Body of pancreas (tissue), 4 donors: ENCODE measurements around the gene CHST13. TPM values are rescaled to one million over a fixed set of nuclear protein-coding genes. Genes with fewer than 3 reads are reported as not detected.

Source experiments
- ATAC-seq: fragments of 150-250 bp; one replicate; pipeline ENCODE4 v1.9.1; 2016
- DNase-seq, 4 donors: peaks; one replicate each; pipeline ENCODE4 v3.0.0-alpha.2; 2019
- H3K27ac ChIP-seq, 4 donors: fragments of 200-600 bp; sonication (generic); 1 replicate in 3 of 4; 2 replicates in 1 of 4; pipeline versions ENCODE4 v1.5.1 to v1.6.1; 2016 to 2019; ENCODE audit warnings: mild to moderate bottlenecking in 1 of 4, mixed read lengths in 1 of 4, moderate library complexity in 1 of 4
- H3K27me3 ChIP-seq, 2 donors: fragments of 200-600 bp; sonication (generic); one replicate each; pipeline ENCODE4 v1.6.0; 2016; ENCODE audit warnings: mild to moderate bottlenecking in 1 of 2
- H3K36me3 ChIP-seq, 2 donors: fragments of 200-600 bp; sonication (generic); replicated peaks in 1 of 2; 2 replicates each; pipeline ENCODE4 v1.5.1; 2016; ENCODE audit warnings: low read depth in 2 of 2; ENCODE audit not compliant: insufficient read depth in 1 of 2
- H3K4me1 ChIP-seq: fragments of 200-600 bp; sonication (generic); one replicate; pipeline ENCODE4 v1.6.0; 2016
- H3K4me3 ChIP-seq, 2 donors: fragments of 200-600 bp; sonication (generic); 1 replicate in 1 of 2; 2 replicates in 1 of 2; pipeline ENCODE4 v1.5.1; 2016 to 2019
- H3K9me3 ChIP-seq, 3 donors: fragments of 200-600 bp; sonication (generic); 1 replicate in 2 of 3; 2 replicates in 1 of 3; pipeline ENCODE4 v1.5.1; 2016
- CTCF ChIP-seq, 7 experiments: fragments of 450-650 bp in 4 of 7; fragments of 200-600 bp in 3 of 7; sonication (generic) in 3 of 7; IDR thresholded peaks; one replicate each; pipeline ENCODE4 v1.5.1; 2016 to 2019; ENCODE audit warnings: antibody characterized with exemption in 7 of 7
- POLR2A ChIP-seq, 3 donors: fragments of 450-650 bp; IDR thresholded peaks; one replicate each; pipeline ENCODE4 v1.6.1; 2016; ENCODE audit warnings: antibody characterized with exemption in 3 of 3, mild to moderate bottlenecking in 2 of 3
- WGBS, 2 donors: methylation state at CpG; one replicate each; pipeline ENCODE4 v1.1.5; 2017; 5-methylcytosine and 5-hydroxymethylcytosine counted together
- intact Hi-C: fragments of 100-400 bp; cut with DNase I; formaldehyde crosslinking; loops from one replicate; pipeline ENCODE4 v1.15.1; 2023
- total RNA-seq, 2 donors: library from RNA; depleted of rRNA; stranded (reverse); fragments of >200 nt; gene quantifications; one replicate each; pipeline ENCODE4 v1.1.0, GENCODE V29; 2016

The CHST13 gene
- total RNA-seq, 2 donors from 2014 or later = 2.3 TPM; not detected in 1

- Histone ChIP-seq H3K4me1 (no peaks in the 10 kb centered on the region), H3K9me3 (no peaks in the 10 kb centered on the region), H3K27ac (no peak overlapping the region), H3K36me3 (no peaks in the 10 kb centered on the region), H3K4me3 (no peak overlapping the region), H3K27me3 (no peaks in the 10 kb centered on the region)
- DNase-seq = no peak
- intact Hi-C loops = no loop called here
- TF ChIP-seq POLR2A (IDR thresholded peaks at IDR 0.05) = no peak
- ATAC-seq = no peak
- 68 to 78% methylated on average over 5 to 12 of the region's 12 CpGs for WGBS, 2 donors
Observed at GRCh38 chr3:126512916-126513650, 10.9 kb upstream of the CHST13 start.

- H3K9me3 ChIP-seq = no peaks in the 10 kb centered on the region
- no peak for ATAC-seq
- DNase-seq = no peak
- intact Hi-C loops = no loop called here
- H3K27ac ChIP-seq = no peak overlapping the region
- TF ChIP-seq POLR2A (IDR thresholded peaks at IDR 0.05) = no peak
- no peak for TF ChIP-seq CTCF (IDR thresholded peaks at IDR 0.05)
- no peaks in the 10 kb centered on the region for H3K4me1 ChIP-seq
- WGBS, 2 donors = 76 to 83% methylated on average over 11 of the region's 11 CpGs
- no peaks in the 10 kb centered on the region for H3K27me3 ChIP-seq
- no peak overlapping the region for H3K4me3 ChIP-seq
- H3K36me3 ChIP-seq = no peaks in the 10 kb centered on the region
Observed at GRCh38 chr3:126514161-126514560, 9.8 kb upstream of the CHST13 start.

- no peaks in the 10 kb centered on the region for H3K4me1 ChIP-seq
- ATAC-seq (no peak), DNase-seq (no peak)
- no peaks in the 10 kb centered on the region for H3K36me3 ChIP-seq
- no peak overlapping the region for H3K27ac ChIP-seq
- 82 to 90% methylated on average over 2 to 8 of the region's 8 CpGs for WGBS, 2 donors
- intact Hi-C loops = no loop called here
- no peak overlapping the region for H3K4me3 ChIP-seq
- H3K9me3 ChIP-seq = no peaks in the 10 kb centered on the region
- no peaks in the 10 kb centered on the region for H3K27me3 ChIP-seq
- TF ChIP-seq POLR2A (IDR thresholded peaks at IDR 0.05) = no peak
- TF ChIP-seq CTCF (IDR thresholded peaks at IDR 0.05) = no peak
Observed at GRCh38 chr3:126515066-126515706, 8.8 kb upstream of the CHST13 start.

- ATAC-seq = no peak
- H3K27me3 ChIP-seq = no peaks in the 10 kb centered on the region
- no peak for DNase-seq
- H3K4me1 ChIP-seq = no peaks in the 10 kb centered on the region
- no peaks in the 10 kb centered on the region for H3K9me3 ChIP-seq
- 88% methylated on average over 1 to 4 of the region's 6 CpGs for WGBS, 2 donors
- TF ChIP-seq CTCF (IDR thresholded peaks at IDR 0.05) (no peak), POLR2A (IDR thresholded peaks at IDR 0.05) (no peak)
- no peak overlapping the region for H3K4me3 ChIP-seq
- no peaks in the 10 kb centered on the region for H3K36me3 ChIP-seq
- intact Hi-C loops = no loop called here
- no peak overlapping the region for H3K27ac ChIP-seq
Observed at GRCh38 chr3:126516152-126516935, 7.6 kb upstream of the CHST13 start.

- intact Hi-C loops = no loop called here
- 79 to 84% methylated on average over 2 to 9 of the region's 9 CpGs for WGBS, 2 donors
- no peak overlapping the region for H3K27ac ChIP-seq
Observed at GRCh38 chr3:126516936-126517290, 7.0 kb upstream of the CHST13 start.

More at GRCh38 chr3:126516936-126517290, 7.0 kb upstream of the CHST13 start:
- ATAC-seq (no peak), DNase-seq (no peak)
- no peaks in the 10 kb centered on the region for H3K9me3 ChIP-seq
- H3K4me1 ChIP-seq = no peaks in the 10 kb centered on the region
- H3K4me3 ChIP-seq = no peak overlapping the region
- H3K27me3 ChIP-seq = no peaks in the 10 kb centered on the region
- no peak for TF ChIP-seq POLR2A (IDR thresholded peaks at IDR 0.05)
- no peak for TF ChIP-seq CTCF (IDR thresholded peaks at IDR 0.05)
- H3K36me3 ChIP-seq = no peaks in the 10 kb centered on the region
